Thyroid gland (tissue), 4 donors: ENCODE data around the gene SCAMP4. TPM values are rescaled to one million over a fixed set of nuclear protein-coding genes. Genes with fewer than 3 reads are reported as not detected.
A peak's percentile ranks its signal among the peaks of the same experiment; 100 is the strongest.

Experiments used
- DNase-seq, 2 donors: peaks; one replicate each; pipeline ENCODE4 v3.0.0-alpha.2; 2019
- H3K27ac ChIP-seq, 3 donors: fragments of 200-600 bp; sonication (generic); 1 replicate in 2 of 3; 2 replicates in 1 of 3; pipeline ENCODE4 v1.5.1; 2016 to 2019; ENCODE audit warnings: mild to moderate bottlenecking in 1 of 3, moderate library complexity in 1 of 3
- H3K27me3 ChIP-seq: fragments of 200-600 bp; sonication (generic); one replicate; pipeline ENCODE4 v1.5.1; 2019
- H3K36me3 ChIP-seq, 2 donors: fragments of 200-600 bp; sonication (generic); one replicate each; pipeline ENCODE4 v1.5.1; 2016 to 2019
- H3K4me1 ChIP-seq, 2 donors: fragments of 200-600 bp; sonication (generic); one replicate each; pipeline ENCODE4 v1.5.1; 2017 to 2019
- H3K4me3 ChIP-seq, 3 donors: fragments of 200-600 bp; sonication (generic); replicated peaks in 1 of 3; 1 replicate in 2 of 3; 2 replicates in 1 of 3; pipeline ENCODE4 v1.5.1; 2016; ENCODE audit warnings: mild to moderate bottlenecking in 1 of 3
- H3K9me3 ChIP-seq: fragments of 200-600 bp; sonication (generic); one replicate; pipeline ENCODE4 v1.5.1; 2017
- CTCF ChIP-seq, 6 experiments: fragments of 200-600 bp in 3 of 6; fragments of 450-650 bp in 3 of 6; sonication (generic) in 3 of 6; IDR thresholded peaks; one replicate each; pipeline ENCODE4 v1.5.1; 2016 to 2019; ENCODE audit warnings: antibody characterized with exemption in 6 of 6, mild to moderate bottlenecking in 2 of 6, inconsistent platforms in 1 of 6, moderate library complexity in 1 of 6
- POLR2A ChIP-seq, 2 donors: fragments of 450-650 bp; IDR thresholded peaks; one replicate each; pipeline ENCODE4 v1.6.1; 2017; ENCODE audit warnings: antibody characterized with exemption in 2 of 2, mild to moderate bottlenecking in 2 of 2, moderate library complexity in 1 of 2
- WGBS, 2 donors: methylation state at CpG; one replicate each; pipeline ENCODE4 v1.1.5; 2017; 5-methylcytosine and 5-hydroxymethylcytosine counted together
- intact Hi-C: fragments of 100-400 bp; cut with DNase I; formaldehyde crosslinking; loops from one replicate; pipeline ENCODE4 v1.15.1; 2023
- total RNA-seq, 4 donors: library from RNA; depleted of rRNA; stranded (reverse); fragments of >200 nt; gene quantifications; one replicate each; pipeline ENCODE4 v1.2.3, GENCODE V29; 2016

Gene SCAMP4
- total RNA-seq, 4 donors from 2014 or later, result 69.5 to 269 (median 137) TPM

- TF ChIP-seq CTCF (IDR thresholded peaks at IDR 0.05), result no peak
- TF ChIP-seq POLR2A (IDR thresholded peaks at IDR 0.05), result no peak
- no peaks in the 10 kb centered on the region for H3K9me3 ChIP-seq
- H3K4me3 ChIP-seq, result no peak overlapping the region
- intact Hi-C loops, result no loop called here
- DNase-seq, result no peak
- no peak overlapping the region for H3K27ac ChIP-seq
- peaks cover 5 to 10% of the 10 kb centered on the region in 2 donors for H3K4me1 ChIP-seq
- no peaks in the 10 kb centered on the region for H3K27me3 ChIP-seq
- H3K36me3 ChIP-seq, result no peaks in the 10 kb centered on the region
- 93 to 98% methylated on average over 8 of the region's 8 CpGs for WGBS, 2 donors
Measured at GRCh38 chr19:1933942-1934341, 28.7 kb downstream of the SCAMP4 start.

DNA sequence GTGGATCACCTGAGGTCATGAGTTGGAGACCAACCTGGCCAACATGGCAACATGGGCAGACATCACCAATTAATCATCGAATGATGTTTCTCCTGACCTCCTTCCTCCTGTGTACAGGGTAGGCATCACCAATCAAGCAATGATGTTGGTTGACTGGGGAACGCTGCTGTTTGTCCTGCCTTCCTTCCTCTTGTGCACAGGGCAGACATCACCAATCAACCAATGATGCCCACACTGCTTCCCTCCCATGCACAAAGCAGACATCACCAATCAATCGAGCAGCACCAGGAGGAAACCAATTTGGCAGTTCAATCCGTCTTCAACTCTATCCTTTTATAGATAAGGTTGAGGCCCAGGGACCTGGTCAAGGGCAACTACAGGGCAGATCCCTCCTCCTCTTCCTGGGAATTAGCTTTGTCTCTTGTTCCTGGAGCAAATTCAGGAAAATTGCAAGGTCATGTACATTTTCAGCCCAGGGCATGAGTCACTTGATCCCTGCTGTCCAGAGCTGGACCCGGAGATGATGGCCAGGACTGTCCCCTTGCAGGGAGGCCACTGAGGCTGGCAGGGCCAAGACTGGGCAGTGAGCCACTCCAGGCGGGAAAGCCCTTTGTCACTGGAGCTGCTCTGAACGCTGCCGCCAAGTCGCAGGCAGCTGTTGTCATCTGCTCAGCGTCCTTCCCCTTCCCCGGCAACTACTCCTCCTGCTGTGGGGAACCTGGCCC, 30.4 kb downstream of the SCAMP4 start:
- Histone ChIP-seq H3K27ac (peak overlapping the region in 1 of 3 donors; percentile 5), H3K27me3 (no peaks in the 10 kb centered on the region), H3K9me3 (no peaks in the 10 kb centered on the region), H3K36me3 (no peaks in the 10 kb centered on the region), H3K4me3 (no peak overlapping the region), H3K4me1 (peaks cover 0 to 8% of the 10 kb centered on the region in 2 donors)
- TF ChIP-seq POLR2A (IDR thresholded peaks at IDR 0.05), result no peak
- TF ChIP-seq CTCF (IDR thresholded peaks at IDR 0.05), result no peak
- intact Hi-C loops, result no loop called here
- WGBS, 2 donors, result 66% methylated on average over 11 of the region's 11 CpGs
- DNase-seq, result no peak

DNA sequence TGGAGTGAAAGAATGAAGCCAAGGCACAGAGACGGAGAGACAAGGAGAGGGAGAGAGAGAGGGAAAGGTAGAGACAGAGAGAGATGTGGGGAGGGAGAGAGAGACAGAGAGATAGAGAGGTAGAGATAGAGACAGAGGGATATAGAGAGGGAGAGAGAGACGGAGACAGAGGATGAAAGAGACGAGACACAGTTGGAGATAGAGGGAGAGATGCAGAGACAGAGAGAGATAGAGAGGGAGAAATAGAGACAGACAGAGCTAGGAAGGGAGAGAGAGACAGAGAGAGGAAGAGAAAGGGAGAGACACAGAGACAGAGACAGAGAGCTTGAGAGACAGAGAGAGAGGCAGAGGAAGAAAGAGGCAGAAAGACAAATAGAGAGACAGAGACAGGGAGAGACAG, 31.2 kb downstream of the SCAMP4 start:
- Histone ChIP-seq H3K9me3 (no peaks in the 10 kb centered on the region), H3K4me1 (peaks cover 0 to 8% of the 10 kb centered on the region in 2 donors), H3K27ac (peak overlapping the region in 1 of 3 donors; percentile 5), H3K36me3 (no peaks in the 10 kb centered on the region), H3K27me3 (no peaks in the 10 kb centered on the region), H3K4me3 (no peak overlapping the region)
- 87 to 91% methylated on average over 3 of the region's 3 CpGs for WGBS, 2 donors
- TF ChIP-seq CTCF (IDR thresholded peaks at IDR 0.05), result no peak
- TF ChIP-seq POLR2A (IDR thresholded peaks at IDR 0.05), result no peak
- DNase-seq, result no peak
- intact Hi-C loops, result no loop called here

GRCh38 chr19:1936916-1937610, 31.9 kb downstream of the SCAMP4 start:
- no peaks in the 10 kb centered on the region for H3K9me3 ChIP-seq
- H3K27ac ChIP-seq, result no peak overlapping the region
- intact Hi-C loops, result no loop called here
- TF ChIP-seq POLR2A (IDR thresholded peaks at IDR 0.05) (no peak), CTCF (IDR thresholded peaks at IDR 0.05) (no peak)
- no peak for DNase-seq
- no peaks in the 10 kb centered on the region for H3K36me3 ChIP-seq
- WGBS, 2 donors, result 90 to 93% methylated on average over 18 to 21 of the region's 24 CpGs
- H3K4me3 ChIP-seq, result no peak overlapping the region
- H3K4me1 ChIP-seq, result peaks cover under 1 to 8% of the 10 kb centered on the region in 2 donors
- no peaks in the 10 kb centered on the region for H3K27me3 ChIP-seq

DNA sequence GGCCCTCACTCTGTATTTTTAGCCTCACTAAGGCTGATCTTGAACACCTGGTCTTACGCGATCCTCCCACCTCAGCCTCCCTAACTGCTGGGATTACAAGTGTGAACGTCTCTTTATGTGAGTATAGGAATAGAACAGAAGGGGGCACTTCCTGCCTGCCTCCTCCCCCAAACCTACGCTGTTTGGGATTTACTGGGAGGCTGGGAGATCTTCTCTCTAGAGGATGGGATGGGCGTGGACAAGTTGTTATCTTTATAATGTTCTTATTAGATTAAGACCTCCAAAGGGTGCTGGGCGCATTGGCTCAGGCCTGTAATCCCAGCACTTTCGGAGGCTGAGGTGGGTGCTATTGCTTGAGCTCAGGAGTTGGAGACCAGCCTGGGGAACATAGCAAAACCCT, 32.9 kb downstream of the SCAMP4 start:
- intact Hi-C loops, result no loop called here
- Histone ChIP-seq H3K27me3 (no peaks in the 10 kb centered on the region), H3K27ac (no peak overlapping the region), H3K9me3 (no peaks in the 10 kb centered on the region), H3K4me1 (peaks cover 11 to 15% of the 10 kb centered on the region in 2 donors), H3K36me3 (no peaks in the 10 kb centered on the region), H3K4me3 (no peak overlapping the region)
- DNase-seq, result no peak
- TF ChIP-seq POLR2A (IDR thresholded peaks at IDR 0.05) (no peak), CTCF (IDR thresholded peaks at IDR 0.05) (no peak)
- 83% methylated on average over 7 of the region's 7 CpGs for WGBS, 2 donors
